Esophagus squamous epithelium (tissue), 5 donors: ENCODE results near the gene KLRK1. TPM values are rescaled to one million over a fixed set of nuclear protein-coding genes. Genes with fewer than 3 reads are reported as not detected.
A peak's percentile ranks its signal among the peaks of the same experiment; 100 is the strongest.
"Not testable (repeated sequence)": the region's sequence is repeated elsewhere in the genome, so short reads cannot be mapped to it uniquely, and the experiment has no call there.

Experiments
- DNase-seq: peaks from one replicate; lab custom pipeline; 2025; lab: John Stamatoyannopoulos, UW
- H3K27ac ChIP-seq, 4 donors: fragments of 200-600 bp; sonication (generic); one replicate each; pipeline ENCODE4 v1.5.1; 2016 to 2019; ENCODE audit warnings: mild to moderate bottlenecking in 1 of 4
- H3K27me3 ChIP-seq, 4 donors: fragments of 200-600 bp; sonication (generic); 1 replicate in 3 of 4; 2 replicates in 1 of 4; pipeline versions ENCODE4 v1.5.1 to v1.6.0; 2017 to 2021; ENCODE audit warnings: antibody characterized with exemption in 1 of 4
- H3K36me3 ChIP-seq, 3 donors: fragments of 200-600 bp; sonication (generic); one replicate each; pipeline ENCODE4 v1.5.1; 2016 to 2019
- H3K4me1 ChIP-seq, 3 donors: fragments of 200-600 bp; sonication (generic); one replicate each; pipeline ENCODE4 v1.5.1; 2017 to 2019
- H3K4me3 ChIP-seq, 4 donors: fragments of 200-600 bp; sonication (generic); 1 replicate in 3 of 4; 2 replicates in 1 of 4; pipeline ENCODE4 v1.5.1; 2016 to 2019; ENCODE audit warnings: mild to moderate bottlenecking in 2 of 4, moderate library complexity in 1 of 4
- H3K9me3 ChIP-seq, 3 donors: fragments of 200-600 bp; sonication (generic); one replicate each; pipeline ENCODE4 v1.5.1; 2016 to 2019
- POLR2A ChIP-seq, 4 donors: fragments of 450-650 bp; IDR thresholded peaks; one replicate each; pipeline ENCODE4 v1.6.1; 2017; ENCODE audit warnings: antibody characterized with exemption in 4 of 4, mild to moderate bottlenecking in 4 of 4, moderate library complexity in 3 of 4
- WGBS, 2 donors: methylation state at CpG; one replicate each; pipeline ENCODE4 v1.1.5; 2018; 5-methylcytosine and 5-hydroxymethylcytosine counted together
- intact Hi-C: fragments of 100-400 bp; cut with DNase I; formaldehyde crosslinking; loops from one replicate; pipeline ENCODE4 v1.15.0; 2022
- total RNA-seq, 4 donors: library from RNA; depleted of rRNA; stranded (reverse); fragments of >200 nt; gene quantifications; one replicate each; pipeline ENCODE4 v1.1.0, GENCODE V29; 2016
- TF ChIP-seq, protein P1 (sequence below), 6 experiments: fragments of 450-650 bp in 4 of 6; fragments of 200-600 bp in 2 of 6; sonication (generic) in 2 of 6; IDR thresholded peaks; one replicate each; pipeline ENCODE4 v1.5.1; 2016 to 2019; ENCODE audit warnings: antibody characterized with exemption in 6 of 6, mild to moderate bottlenecking in 4 of 6, moderate library complexity in 4 of 6
- donor health status: DM: yes; HTN: yes; CAD: no.

Gene KLRK1
- total RNA-seq, 4 donors from 2014 or later = 1.6 to 10.7 (median 1.9) TPM; not detected in 1

GRCh38 chr12:10393291-10393690 lies 3.5 kb upstream of the KLRK1 start:
- no peak for DNase-seq
- Histone ChIP-seq H3K9me3 (no peaks in the 10 kb centered on the region), H3K4me1 (peaks cover 10 to 30% (median 12%) of the 10 kb centered on the region in 3 donors), H3K27me3 (no peaks in the 10 kb centered on the region), H3K4me3 (no peak overlapping the region), H3K27ac (no peak overlapping the region), H3K36me3 (no peaks in the 10 kb centered on the region)
- WGBS, 2 donors = 48 to 56% methylated on average over 3 of the region's 3 CpGs
- no peak for TF ChIP-seq POLR2A (IDR thresholded peaks at IDR 0.05)
- TF ChIP-seq, protein P1, sequence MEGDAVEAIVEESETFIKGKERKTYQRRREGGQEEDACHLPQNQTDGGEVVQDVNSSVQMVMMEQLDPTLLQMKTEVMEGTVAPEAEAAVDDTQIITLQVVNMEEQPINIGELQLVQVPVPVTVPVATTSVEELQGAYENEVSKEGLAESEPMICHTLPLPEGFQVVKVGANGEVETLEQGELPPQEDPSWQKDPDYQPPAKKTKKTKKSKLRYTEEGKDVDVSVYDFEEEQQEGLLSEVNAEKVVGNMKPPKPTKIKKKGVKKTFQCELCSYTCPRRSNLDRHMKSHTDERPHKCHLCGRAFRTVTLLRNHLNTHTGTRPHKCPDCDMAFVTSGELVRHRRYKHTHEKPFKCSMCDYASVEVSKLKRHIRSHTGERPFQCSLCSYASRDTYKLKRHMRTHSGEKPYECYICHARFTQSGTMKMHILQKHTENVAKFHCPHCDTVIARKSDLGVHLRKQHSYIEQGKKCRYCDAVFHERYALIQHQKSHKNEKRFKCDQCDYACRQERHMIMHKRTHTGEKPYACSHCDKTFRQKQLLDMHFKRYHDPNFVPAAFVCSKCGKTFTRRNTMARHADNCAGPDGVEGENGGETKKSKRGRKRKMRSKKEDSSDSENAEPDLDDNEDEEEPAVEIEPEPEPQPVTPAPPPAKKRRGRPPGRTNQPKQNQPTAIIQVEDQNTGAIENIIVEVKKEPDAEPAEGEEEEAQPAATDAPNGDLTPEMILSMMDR (IDR thresholded peaks at IDR 0.05) = no peak
- intact Hi-C loops = no loop called here

GRCh38 chr12:10392394-10392930 lies 2.6 kb upstream of the KLRK1 start:
- Histone ChIP-seq H3K36me3 (no peaks in the 10 kb centered on the region), H3K4me1 (peaks cover 10 to 30% (median 12%) of the 10 kb centered on the region in 3 donors), H3K27ac (peak overlapping the region in 3 of 4 donors; percentile 23 to 34 (median 28)), H3K27me3 (no peaks in the 10 kb centered on the region), H3K9me3 (no peaks in the 10 kb centered on the region), H3K4me3 (no peak overlapping the region)
- WGBS, 2 donors = 13 to 25% methylated on average over 7 of the region's 7 CpGs
- no peak for TF ChIP-seq POLR2A (IDR thresholded peaks at IDR 0.05)
- TF ChIP-seq, protein P1 (IDR thresholded peaks at IDR 0.05) = no peak
- intact Hi-C loops = no loop called here
- DNase-seq = no peak

- H3K36me3 ChIP-seq, H3K27ac ChIP-seq, intact Hi-C loops, H3K4me3 ChIP-seq, H3K27me3 ChIP-seq, H3K9me3 ChIP-seq, DNase-seq: not testable (repeated sequence)
- peaks cover 10 to 27% (median 12%) of the 10 kb centered on the region in 3 donors for H3K4me1 ChIP-seq
- 86 to 89% methylated on average over 4 to 7 of the region's 7 CpGs for WGBS, 2 donors
Observed at GRCh38 chr12:10390991-10391390, 1.1 kb upstream of the KLRK1 start.

GRCh38 chr12:10388624-10389413 lies 1.0 kb downstream of the KLRK1 start:
- DNase-seq = no peak

DNA sequence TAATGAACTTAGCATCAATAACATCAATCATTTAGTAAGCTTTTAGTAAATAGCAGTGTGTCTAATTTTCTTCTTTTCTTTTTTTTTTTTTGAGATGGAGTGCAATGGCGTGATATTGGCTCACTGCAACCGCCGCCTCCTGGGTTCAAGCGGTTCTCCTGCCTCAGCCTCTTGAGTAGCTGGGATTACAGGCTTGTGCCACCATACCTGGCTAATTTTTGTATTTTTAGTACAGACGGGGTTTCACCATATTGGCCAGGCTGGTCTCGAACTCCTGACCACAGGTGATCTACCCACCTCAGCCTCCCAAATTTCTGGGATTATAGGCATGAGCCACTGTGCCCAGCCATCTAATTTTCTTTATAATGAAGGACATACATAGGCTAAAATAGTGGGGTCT lies 2.3 kb downstream of the KLRK1 start:
- H3K36me3 ChIP-seq, DNase-seq, H3K4me3 ChIP-seq, H3K27me3 ChIP-seq, H3K27ac ChIP-seq, H3K9me3 ChIP-seq, H3K4me1 ChIP-seq, intact Hi-C loops: not testable (repeated sequence)
- WGBS, 2 donors = 80 to 92% methylated on average over 6 of the region's 6 CpGs

More at GRCh38 chr12:10388624-10389413, 1.0 kb downstream of the KLRK1 start:
- Histone ChIP-seq H3K4me1 (peaks cover 0 to 17% (median 4%) of the 10 kb centered on the region in 3 donors), H3K27ac (no peak overlapping the region), H3K4me3 (no peak overlapping the region), H3K9me3 (no peaks in the 10 kb centered on the region), H3K36me3 (no peaks in the 10 kb centered on the region), H3K27me3 (no peaks in the 10 kb centered on the region)
- 62 to 70% methylated on average over 9 of the region's 9 CpGs for WGBS, 2 donors
- no peak for TF ChIP-seq POLR2A (IDR thresholded peaks at IDR 0.05)
- TF ChIP-seq, protein P1 (IDR thresholded peaks at IDR 0.05) = no peak
- intact Hi-C loops = no loop called here

DNA sequence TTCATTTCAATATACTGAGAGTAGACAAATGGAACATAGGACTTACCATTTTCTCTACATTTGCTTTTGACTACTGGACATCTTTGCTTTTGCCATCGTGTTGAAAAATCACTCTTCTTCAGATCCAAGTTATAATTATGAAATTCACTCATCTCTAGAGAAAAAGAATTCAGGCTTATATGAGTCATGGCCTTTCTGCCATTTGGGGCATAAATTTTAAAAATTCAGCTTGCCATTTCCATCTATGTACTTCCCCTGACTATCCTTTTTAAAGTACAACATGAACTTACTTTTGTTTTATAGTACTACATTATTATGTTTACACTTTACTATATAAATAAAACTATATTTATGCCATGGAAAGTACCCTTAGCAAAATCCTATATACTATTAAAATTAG lies 3.0 kb downstream of the KLRK1 start:
- DNase-seq = no peak
- Histone ChIP-seq H3K36me3 (no peaks in the 10 kb centered on the region), H3K4me3 (no peak overlapping the region), H3K27me3 (no peaks in the 10 kb centered on the region), H3K4me1 (peaks cover 0 to 1% (median 0%) of the 10 kb centered on the region in 3 donors), H3K27ac (no peak overlapping the region), H3K9me3 (no peaks in the 10 kb centered on the region)
- WGBS, 2 donors = 60 to 79% methylated on average over 1 of the region's 1 CpG
- TF ChIP-seq POLR2A (IDR thresholded peaks at IDR 0.05) = no peak
- TF ChIP-seq, protein P1 (IDR thresholded peaks at IDR 0.05) = no peak
- intact Hi-C loops = no loop called here
